Measurements from ENCODE around the gene ALPK3.

- TF ChIP-seq EZH2 (IDR thresholded peaks at IDR 0.05), result no peak
- no peak for TF ChIP-seq CTCF (IDR thresholded peaks at IDR 0.05)
- no peak for TF ChIP-seq EZH2phosphoT487 (IDR thresholded peaks at IDR 0.05)
These were observed 11.9 kb upstream of the ALPK3 start for GRCh38 chr15:84805221-84805620.

Measured in neural progenitor cell (in vitro differentiated cells).